A204.1 (cell line): ENCODE results near the gene IL17RB.

Experiments used
- FAIRE-seq: peaks from 2 replicates; lab custom pipeline; 2012; peaks lifted over from hg19 to GRCh38; lab: Jason Lieb, UNC

The IL17RB gene

DNA sequence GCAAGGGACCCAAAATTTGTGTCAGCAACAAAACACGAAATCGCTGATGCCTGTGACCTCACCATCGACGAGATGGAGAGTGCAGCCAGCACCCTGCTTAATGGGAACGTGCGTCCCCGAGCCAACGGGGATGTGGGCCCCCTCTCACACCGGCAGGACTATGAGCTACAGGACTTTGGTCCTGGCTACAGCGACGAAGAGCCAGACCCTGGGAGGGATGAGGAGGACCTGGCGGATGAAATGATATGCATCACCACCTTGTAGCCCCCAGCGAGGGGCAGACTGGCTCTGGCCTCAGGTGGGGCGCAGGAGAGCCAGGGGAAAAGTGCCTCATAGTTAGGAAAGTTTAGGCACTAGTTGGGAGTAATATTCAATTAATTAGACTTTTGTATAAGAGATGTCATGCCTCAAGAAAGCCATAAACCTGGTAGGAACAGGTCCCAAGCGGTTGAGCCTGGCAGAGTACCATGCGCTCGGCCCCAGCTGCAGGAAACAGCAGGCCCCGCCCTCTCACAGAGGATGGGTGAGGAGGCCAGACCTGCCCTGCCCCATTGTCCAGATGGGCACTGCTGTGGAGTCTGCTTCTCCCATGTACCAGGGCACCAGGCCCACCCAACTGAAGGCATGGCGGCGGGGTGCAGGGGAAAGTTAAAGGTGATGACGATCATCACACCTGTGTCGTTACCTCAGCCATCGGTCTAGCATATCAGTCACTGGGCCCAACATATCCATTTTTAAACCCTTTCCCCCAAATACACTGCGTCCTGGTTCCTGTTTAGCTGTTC lies 35.0 kb upstream of the IL17RB start:
- FAIRE-seq = no peak

GRCh38 chr3:53812434-53812833 lies 33.9 kb upstream of the IL17RB start:
- no peak for FAIRE-seq

DNA sequence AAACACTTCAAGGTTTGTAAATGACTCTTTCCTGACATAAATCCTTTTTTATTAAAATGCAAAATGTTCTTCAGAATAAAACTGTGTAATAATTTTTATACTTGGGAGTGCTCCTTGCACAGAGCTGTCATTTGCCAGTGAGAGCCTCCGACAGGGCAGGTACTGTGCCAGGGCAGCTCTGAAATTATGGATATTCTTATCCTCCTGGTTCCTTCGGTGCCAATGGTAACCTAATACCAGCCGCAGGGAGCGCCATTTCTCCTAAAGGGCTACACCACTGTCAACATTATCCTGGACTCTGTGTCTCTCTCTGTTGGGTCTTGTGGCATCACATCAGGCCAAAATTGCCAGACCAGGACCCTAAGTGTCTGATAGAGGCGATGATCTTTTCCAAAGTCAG lies 33.1 kb upstream of the IL17RB start:
- no peak for FAIRE-seq

- no peak for FAIRE-seq
These were observed 32.5 kb upstream of the IL17RB start for GRCh38 chr3:53813876-53814275.

DNA sequence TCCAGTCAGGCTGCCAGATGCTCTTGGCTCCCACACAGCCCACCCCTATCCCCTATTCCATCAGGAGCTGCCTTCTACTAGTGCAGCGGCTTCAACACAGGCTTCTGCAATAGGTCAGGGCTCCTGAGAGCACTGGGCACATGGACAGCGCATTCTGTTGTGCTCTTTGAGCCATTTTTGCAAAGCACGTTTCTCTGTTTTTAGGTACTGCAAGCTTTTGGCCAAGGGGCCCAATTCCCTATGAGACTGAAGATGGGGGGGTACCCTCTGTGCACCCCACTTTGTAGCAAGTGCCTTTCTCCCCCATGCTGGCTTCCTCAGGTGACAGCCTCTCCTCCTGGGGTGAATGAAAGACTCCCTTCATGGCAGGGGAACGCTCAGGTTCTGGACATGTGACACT lies 31.3 kb upstream of the IL17RB start:
- FAIRE-seq = no peak

DNA sequence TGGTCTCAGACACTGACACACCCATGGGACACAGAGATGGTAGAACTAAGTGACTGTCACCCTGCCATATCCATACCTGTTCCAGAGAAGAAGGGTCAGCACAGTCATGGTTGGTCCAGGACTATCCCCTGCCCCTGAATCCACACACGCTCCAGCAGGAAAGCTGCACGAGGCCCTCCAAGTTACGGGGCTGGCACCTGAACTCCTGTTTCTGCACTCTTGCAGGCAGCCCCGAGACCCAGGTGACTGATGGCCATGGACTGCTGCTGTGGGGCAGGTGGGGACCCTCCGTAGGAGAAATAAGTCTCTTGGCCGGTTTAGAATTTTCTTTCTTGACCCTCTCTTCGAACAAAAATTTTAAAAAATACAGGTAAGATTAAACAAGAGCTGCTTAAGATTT lies 30.7 kb upstream of the IL17RB start:
- FAIRE-seq = no peak

GRCh38 chr3:53816425-53816824 lies 29.9 kb upstream of the IL17RB start:
- no peak for FAIRE-seq

GRCh38 chr3:53817211-53817610 lies 29.2 kb upstream of the IL17RB start:
- FAIRE-seq = no peak

DNA sequence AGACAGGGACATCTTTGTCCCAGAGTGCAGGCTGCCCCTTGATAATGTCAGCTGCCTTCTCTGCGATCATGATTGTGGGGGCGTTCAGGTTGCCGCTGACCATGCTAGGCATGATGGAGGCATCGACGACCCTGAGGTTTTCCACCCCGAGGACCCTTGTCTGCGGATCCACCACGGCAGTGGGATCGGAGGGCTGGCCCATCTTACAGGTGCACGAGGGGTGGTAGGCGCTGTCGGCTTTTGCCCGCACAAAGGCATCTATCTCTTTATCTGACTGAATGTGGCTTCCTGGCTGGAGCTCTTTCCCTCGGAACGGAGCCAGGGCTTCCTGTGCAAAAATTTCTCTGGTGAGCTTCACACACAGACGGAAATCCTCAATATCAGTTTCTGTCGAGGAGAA lies 28.6 kb upstream of the IL17RB start:
- FAIRE-seq = no peak

GRCh38 chr3:53818221-53819162 lies 27.9 kb upstream of the IL17RB start:
- FAIRE-seq = no peak

GRCh38 chr3:53819163-53819868 lies 27.1 kb upstream of the IL17RB start:
- no peak for FAIRE-seq

DNA sequence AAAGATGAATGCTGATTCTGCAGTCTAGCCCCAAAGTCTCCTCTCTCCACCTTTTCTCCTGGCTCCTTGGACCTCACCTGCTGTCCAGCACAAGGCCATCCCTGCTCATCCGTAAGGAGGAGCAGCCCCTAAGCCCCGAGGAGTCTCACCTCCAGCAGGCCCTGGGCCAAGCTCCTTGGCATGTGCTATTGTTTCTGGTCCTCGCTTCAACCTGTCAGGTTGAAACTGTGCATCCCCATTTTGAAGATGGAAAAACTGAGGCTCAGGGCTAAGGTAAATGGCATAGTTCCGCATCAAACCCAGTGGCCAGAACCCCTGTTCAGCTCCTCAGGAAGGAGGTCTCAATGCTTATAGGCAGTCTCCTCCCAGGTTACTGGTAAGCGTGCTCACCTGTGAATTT lies 26.3 kb upstream of the IL17RB start:
- no peak for FAIRE-seq

- FAIRE-seq = no peak
These were observed 25.4 kb upstream of the IL17RB start for GRCh38 chr3:53820756-53821580.

GRCh38 chr3:53821631-53822121 lies 24.7 kb upstream of the IL17RB start:
- no peak for FAIRE-seq

DNA sequence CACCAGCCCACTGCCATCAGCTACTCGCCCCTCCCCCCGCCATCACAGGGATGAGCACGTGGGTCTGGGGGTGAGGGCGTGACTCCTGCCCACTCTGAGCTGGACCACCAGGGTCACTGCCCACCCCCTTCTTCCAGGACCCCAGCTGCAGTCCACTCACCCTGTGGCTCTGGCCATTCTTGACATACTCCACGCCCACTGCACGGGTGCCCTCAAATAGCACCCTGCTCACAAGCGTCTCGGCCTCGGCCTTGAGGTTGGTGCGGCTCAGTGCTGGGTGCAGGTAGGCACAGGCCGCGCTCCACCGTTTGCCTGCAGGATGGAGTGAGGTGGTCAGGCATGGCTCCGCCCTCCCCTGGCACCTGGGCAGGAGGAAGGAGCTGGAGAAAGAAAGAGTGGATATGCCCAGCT lies 24.0 kb upstream of the IL17RB start:
- no peak for FAIRE-seq

DNA sequence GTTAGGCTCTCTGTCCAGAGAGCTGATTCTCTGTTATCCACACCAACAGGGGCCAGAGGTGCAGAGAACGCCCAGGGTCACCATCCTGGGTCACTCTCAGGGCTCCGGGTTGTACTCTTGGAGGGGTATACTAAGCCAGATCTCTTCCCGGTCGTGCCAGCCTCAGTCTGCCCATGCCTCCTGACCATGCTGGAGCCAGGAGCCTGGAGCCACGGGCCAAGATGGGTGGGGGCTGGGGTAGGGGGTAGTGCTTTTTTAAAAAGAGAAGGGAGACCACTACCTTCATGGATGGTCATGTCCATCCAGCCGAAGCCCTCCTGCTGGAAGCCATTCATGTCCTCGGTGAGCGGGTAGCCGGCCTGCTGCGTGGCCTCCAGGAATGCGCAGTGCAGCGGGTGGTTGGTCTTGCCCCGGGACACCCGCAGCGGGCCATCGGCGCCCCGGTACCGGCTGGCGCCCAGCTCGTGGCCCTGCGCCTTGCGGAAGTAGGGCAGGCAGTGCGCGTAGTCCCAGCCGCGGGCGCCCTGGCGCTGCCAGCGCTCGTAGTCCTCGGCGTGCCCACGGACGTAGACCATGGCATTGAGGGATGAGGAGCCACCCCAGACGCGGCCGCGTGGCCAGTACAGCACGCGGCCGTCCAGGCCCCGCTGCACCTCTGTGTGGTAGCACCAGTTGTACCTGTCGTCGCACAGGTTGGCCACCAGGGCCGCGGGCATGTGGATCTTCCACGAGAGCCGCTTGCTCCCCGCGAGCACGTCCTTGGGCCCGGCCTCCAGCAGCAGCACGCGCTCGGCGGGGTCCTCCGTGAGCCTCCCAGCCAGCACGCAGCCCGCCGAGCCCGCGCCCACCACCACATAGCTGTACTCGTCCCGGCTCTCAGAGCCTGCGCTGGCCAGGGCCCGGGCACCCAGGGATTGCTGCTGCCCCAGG lies 23.1 kb upstream of the IL17RB start:
- FAIRE-seq = no peak

- FAIRE-seq = no peak
These were observed 22.3 kb upstream of the IL17RB start for GRCh38 chr3:53823956-53824657.

GRCh38 chr3:53824795-53825194 lies 21.6 kb upstream of the IL17RB start:
- no peak for FAIRE-seq

DNA sequence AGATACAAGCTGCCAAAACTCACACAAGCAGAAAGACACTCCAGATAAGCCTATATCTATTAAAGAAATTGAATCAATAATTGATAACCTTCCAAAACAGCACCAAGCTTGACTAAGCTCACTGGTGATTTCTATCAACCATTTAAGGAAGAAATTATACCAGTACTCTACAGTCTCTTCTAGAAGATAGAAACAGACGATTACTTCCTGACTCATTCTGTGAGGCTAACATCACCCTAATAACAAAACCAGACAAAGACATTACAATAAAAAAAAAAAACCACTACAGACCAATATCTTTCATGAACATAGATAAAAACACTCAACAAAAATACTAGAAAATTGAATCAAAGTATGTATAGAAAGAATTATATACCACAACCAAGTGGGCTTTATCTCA lies 20.3 kb upstream of the IL17RB start:
- FAIRE-seq = no peak

DNA sequence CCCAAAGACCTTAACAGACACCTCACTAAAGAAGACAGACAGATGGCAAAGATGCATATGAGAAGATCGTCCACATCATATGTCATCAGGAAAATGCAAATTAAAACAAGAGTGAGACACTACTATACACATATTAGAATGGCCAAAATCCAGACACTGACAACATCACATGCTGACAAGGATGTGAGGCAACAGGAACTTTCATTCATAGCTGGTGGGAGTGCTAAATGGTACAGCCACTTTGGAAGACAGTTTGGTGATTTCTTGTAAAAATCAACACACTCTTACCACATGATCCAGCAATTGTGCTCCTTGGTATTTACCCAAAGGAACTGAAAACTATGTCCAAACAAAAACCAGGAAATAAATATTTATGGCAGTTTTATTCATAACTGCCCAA lies 17.8 kb upstream of the IL17RB start:
- no peak for FAIRE-seq
